H1 (cell line): ENCODE data around the gene GRSF1. TPM values are rescaled to one million over a fixed set of nuclear protein-coding genes. Genes with fewer than 3 reads are reported as not detected.

Source experiments
- RBBP5 ChIP-seq: IDR thresholded peaks from 2 replicates; pipeline ENCODE4 v1.7.1; 2012; ENCODE audit warnings: low read depth, mild to moderate bottlenecking, inconsistent platforms, low read length, moderate library complexity, borderline replicate concordance
- SUZ12 ChIP-seq: fragments of 200-600 bp; sonication (generic); IDR thresholded peaks from 2 replicates; pipeline ENCODE4 v1.6.1; 2012; ENCODE audit warnings: mild to moderate bottlenecking, inconsistent platforms, low read length, moderate library complexity, mixed read lengths
- polyA plus RNA-seq, 7 experiments: library from polyadenylated mRNA; depleted of rRNA in 3 of 7; stranded (reverse) in 5 of 7; unstranded in 2 of 7; fragments of >200 nt in 5 of 7; fragments of 200-250 nt in 2 of 7; gene quantifications; 1 replicate in 5 of 7; 2 replicates in 1 of 7; 4 replicates in 1 of 7; pipeline versions ENCODE4 v1.2.1 to v1.2.3, GENCODE V29; 2011 to 2013; ENCODE audit warnings: missing spikeins in 2 of 7, mixed read lengths in 2 of 7
- total RNA-seq: library from RNA; stranded (reverse); fragmentation: NEBNext Ultra II Directional; extraction: Animal tissue kit (Norgen Biotek cat#: 25700); gene quantifications from 2 replicates; pipeline ENCODE4 v1.2.1, GENCODE V29; 2021

GRSF1 gene
- total and polyA plus RNA-seq, 2 of the 8 experiments (the other 6 are each of a cell fraction or from before 2014, with no cell fraction given): 44.3 to 112 TPM

GRCh38 chr4:70815370-70815769 is 24.3 kb downstream of the GRSF1 start (continued):
- TF ChIP-seq RBBP5 (no peak), SUZ12 (no peak)
